ENCODE results near the gene SPDYE5.
"Not testable (repeated sequence)": the region's sequence is repeated elsewhere in the genome, so short reads cannot be mapped to it uniquely, and the experiment has no call there.

- not testable (repeated sequence) for TF ChIP-seq CTCF (conservative IDR thresholded peaks at IDR 0.05; ENCODE audit: low read length); EZH2phosphoT487 (IDR thresholded peaks at IDR 0.05; ENCODE audit: borderline replicate concordance, low read depth, low read length)
Observed at GRCh38 chr7:75449946-75450345, 42.2 kb upstream of the SPDYE5 start.

Measured in OCI-LY7 (cell line).